Measurements from ENCODE around the gene PACRGL. TPM values are rescaled to one million over a fixed set of nuclear protein-coding genes. Genes with fewer than 3 reads are reported as not detected.

The PACRGL gene
- 24.6 and 25.0 TPM in 2 replicates for total RNA-seq

- FAIRE-seq (no peak), DNase-seq (ENCODE audit: low read depth) (peak; percentile 81)
- Histone ChIP-seq H3K4me3 (ENCODE audit: low read depth, low read length) (peak within 1 kb of the TSS; percentile 73), H3K27me3 (ENCODE audit: control insufficient read depth, insufficient read depth, low read length) (no peaks in the 10 kb centered on the region), H3K36me3 (ENCODE audit: control insufficient read depth, insufficient read depth, low read length) (peaks cover 5% of the 10 kb centered on the region)
- no peak for TF ChIP-seq CTCF (IDR thresholded peaks at IDR 0.05; ENCODE audit: insufficient read depth, low read length, severe bottlenecking)
Measured at GRCh38 chr4:20700007-20700761, at the start of gene PACRGL. PACRGL (plus strand) TSS chr4:20700458; CDS start chr4:20704482, 4,024 bp downstream.

GRCh38 chr4:20652226-20652885 is 47.9 kb upstream of the PACRGL start:
- no peaks in the 10 kb centered on the region for H3K27me3 ChIP-seq (ENCODE audit: control insufficient read depth, insufficient read depth, low read length)
- no peaks in the 10 kb centered on the region for H3K36me3 ChIP-seq (ENCODE audit: control insufficient read depth, insufficient read depth, low read length)
- no peak overlapping the region for H3K4me3 ChIP-seq (ENCODE audit: low read depth, low read length)
- DNase-seq (ENCODE audit: low read depth) = no peak
- no peak for TF ChIP-seq CTCF (IDR thresholded peaks at IDR 0.05; ENCODE audit: insufficient read depth, low read length, severe bottlenecking)
- FAIRE-seq = no peak

- DNase-seq (ENCODE audit: low read depth) (peak; percentile 48), FAIRE-seq (no peak)
- TF ChIP-seq CTCF (IDR thresholded peaks at IDR 0.05; ENCODE audit: insufficient read depth, low read length, severe bottlenecking) = no peak
- Histone ChIP-seq H3K27me3 (ENCODE audit: control insufficient read depth, insufficient read depth, low read length) (no peaks in the 10 kb centered on the region), H3K4me3 (ENCODE audit: low read depth, low read length) (no peak overlapping the region), H3K36me3 (ENCODE audit: control insufficient read depth, insufficient read depth, low read length) (no peaks in the 10 kb centered on the region)
Measured at GRCh38 chr4:20658456-20658855, 41.8 kb upstream of the PACRGL start.

- Histone ChIP-seq H3K4me3 (ENCODE audit: low read depth, low read length) (no peak overlapping the region), H3K36me3 (ENCODE audit: control insufficient read depth, insufficient read depth, low read length) (no peaks in the 10 kb centered on the region), H3K27me3 (ENCODE audit: control insufficient read depth, insufficient read depth, low read length) (no peaks in the 10 kb centered on the region)
- FAIRE-seq (no peak), DNase-seq (ENCODE audit: low read depth) (peak; percentile 80)
- TF ChIP-seq CTCF (IDR thresholded peaks at IDR 0.05; ENCODE audit: insufficient read depth, low read length, severe bottlenecking) = no peak
Measured at GRCh38 chr4:20662851-20663250, 37.4 kb upstream of the PACRGL start.

- no peak for DNase-seq (ENCODE audit: low read depth)
- H3K36me3 ChIP-seq (ENCODE audit: control insufficient read depth, insufficient read depth, low read length) = no peaks in the 10 kb centered on the region
- H3K27me3 ChIP-seq (ENCODE audit: control insufficient read depth, insufficient read depth, low read length) = no peaks in the 10 kb centered on the region
- FAIRE-seq = no peak
- no peak for TF ChIP-seq CTCF (IDR thresholded peaks at IDR 0.05; ENCODE audit: insufficient read depth, low read length, severe bottlenecking)
- H3K4me3 ChIP-seq (ENCODE audit: low read depth, low read length) = no peak overlapping the region
Measured at GRCh38 chr4:20666012-20666860, 34.0 kb upstream of the PACRGL start.
